HG02970 (cell line): Measurements from ENCODE around the gene TOP2A.

ENCODE experiments used
- ATAC-seq: cut with Tn5 transposase; IDR thresholded peaks from one replicate; pipeline ENCODE4 v1.9.1; 2021; ENCODE audit warnings: mild to moderate bottlenecking, moderate library complexity, moderate number of reproducible peaks; ENCODE audit not compliant: unreplicated experiment, low FRiP score

The TOP2A gene

GRCh38 chr17:40361063-40361924 lies 56.4 kb downstream of the TOP2A start:
- ATAC-seq, result no peak

GRCh38 chr17:40360091-40360490 lies 57.6 kb downstream of the TOP2A start:
- no peak for ATAC-seq

- ATAC-seq, result no peak
These were observed 59.2 kb downstream of the TOP2A start for GRCh38 chr17:40358323-40359038.

- no peak for ATAC-seq
These were observed 60.5 kb downstream of the TOP2A start for GRCh38 chr17:40356990-40357881.

GRCh38 chr17:40355804-40356758 lies 61.6 kb downstream of the TOP2A start:
- no peak for ATAC-seq

- ATAC-seq, result no peak
These were observed 62.4 kb downstream of the TOP2A start for GRCh38 chr17:40355123-40355803.

GRCh38 chr17:40354221-40355122 lies 63.2 kb downstream of the TOP2A start:
- no peak for ATAC-seq

- ATAC-seq, result no peak
These were observed 64.8 kb downstream of the TOP2A start for GRCh38 chr17:40352779-40353394.

- ATAC-seq, result no peak
These were observed 65.4 kb downstream of the TOP2A start for GRCh38 chr17:40352237-40352778.

GRCh38 chr17:40351359-40352236 lies 66.1 kb downstream of the TOP2A start:
- no peak for ATAC-seq

GRCh38 chr17:40350689-40351358 lies 66.9 kb downstream of the TOP2A start:
- no peak for ATAC-seq

GRCh38 chr17:40349895-40350688 lies 67.6 kb downstream of the TOP2A start:
- no peak for ATAC-seq

- ATAC-seq, result no peak
These were observed 68.2 kb downstream of the TOP2A start for GRCh38 chr17:40349477-40349894.

GRCh38 chr17:40348562-40349476 lies 68.9 kb downstream of the TOP2A start:
- no peak for ATAC-seq
